Measurements from ENCODE around the gene RIPPLY3.
A peak's percentile ranks its signal among the peaks of the same experiment; 100 is the strongest.
"Not testable (repeated sequence)": the region's sequence is repeated elsewhere in the genome, so short reads cannot be mapped to it uniquely, and the experiment has no call there.

RIPPLY3 gene

GRCh38 chr21:36999131-36999898 lies 7.2 kb upstream of the RIPPLY3 start:
- no peak overlapping the region for H3K4me3 ChIP-seq (ENCODE audit: low read depth, low read length)
- no peak overlapping the region for H3K27ac ChIP-seq (ENCODE audit: low read depth, low read length)
- H3K9ac ChIP-seq (ENCODE audit: low read length) = no peak overlapping the region
- no peaks in the 10 kb centered on the region for H3K36me3 ChIP-seq (ENCODE audit: control insufficient read depth, insufficient read depth, low read length)
- H3K9me3 ChIP-seq (ENCODE audit: control insufficient read depth, insufficient read depth, low read depth, low read length) = no peaks in the 10 kb centered on the region
- H3K4me1 ChIP-seq (ENCODE audit: control insufficient read depth, insufficient read depth, low read length) = no peaks in the 10 kb centered on the region
- H3K27me3 ChIP-seq (ENCODE audit: control insufficient read depth, insufficient read depth, low read length) = peaks cover 6% of the 10 kb centered on the region

GRCh38 chr21:37000381-37000780 lies 6.1 kb upstream of the RIPPLY3 start:
- no peak overlapping the region for H3K4me3 ChIP-seq (ENCODE audit: low read depth, low read length)
- peaks cover 13% of the 10 kb centered on the region for H3K27me3 ChIP-seq (ENCODE audit: control insufficient read depth, insufficient read depth, low read length)
- no peak overlapping the region for H3K9ac ChIP-seq (ENCODE audit: low read length)
- H3K4me1 ChIP-seq (ENCODE audit: control insufficient read depth, insufficient read depth, low read length) = no peaks in the 10 kb centered on the region
- no peaks in the 10 kb centered on the region for H3K36me3 ChIP-seq (ENCODE audit: control insufficient read depth, insufficient read depth, low read length)
- no peaks in the 10 kb centered on the region for H3K9me3 ChIP-seq (ENCODE audit: control insufficient read depth, insufficient read depth, low read depth, low read length)
- H3K27ac ChIP-seq (ENCODE audit: low read depth, low read length) = no peak overlapping the region

GRCh38 chr21:37001441-37001840 lies 5.1 kb upstream of the RIPPLY3 start:
- H3K4me3 ChIP-seq (ENCODE audit: low read depth, low read length) = no peak overlapping the region
- H3K9ac ChIP-seq (ENCODE audit: low read length) = no peak overlapping the region
- H3K9me3 ChIP-seq (ENCODE audit: control insufficient read depth, insufficient read depth, low read depth, low read length) = no peaks in the 10 kb centered on the region
- peaks cover 24% of the 10 kb centered on the region for H3K27me3 ChIP-seq (ENCODE audit: control insufficient read depth, insufficient read depth, low read length)
- H3K4me1 ChIP-seq (ENCODE audit: control insufficient read depth, insufficient read depth, low read length) = no peaks in the 10 kb centered on the region
- no peaks in the 10 kb centered on the region for H3K36me3 ChIP-seq (ENCODE audit: control insufficient read depth, insufficient read depth, low read length)
- no peak overlapping the region for H3K27ac ChIP-seq (ENCODE audit: low read depth, low read length)

- peaks cover 36% of the 10 kb centered on the region for H3K27me3 ChIP-seq (ENCODE audit: control insufficient read depth, insufficient read depth, low read length)
- not testable (repeated sequence) for H3K27ac ChIP-seq (ENCODE audit: low read depth, low read length); H3K9ac ChIP-seq (ENCODE audit: low read length); H3K4me3 ChIP-seq (ENCODE audit: low read depth, low read length); H3K36me3 ChIP-seq (ENCODE audit: control insufficient read depth, insufficient read depth, low read length); H3K4me1 ChIP-seq (ENCODE audit: control insufficient read depth, insufficient read depth, low read length); H3K9me3 ChIP-seq (ENCODE audit: control insufficient read depth, insufficient read depth, low read depth, low read length)
These were observed 3.7 kb upstream of the RIPPLY3 start for GRCh38 chr21:37002851-37003250.

GRCh38 chr21:37003917-37004316 lies 2.6 kb upstream of the RIPPLY3 start:
- not testable (repeated sequence) for H3K9me3 ChIP-seq (ENCODE audit: control insufficient read depth, insufficient read depth, low read depth, low read length); H3K4me1 ChIP-seq (ENCODE audit: control insufficient read depth, insufficient read depth, low read length); H3K27ac ChIP-seq (ENCODE audit: low read depth, low read length); H3K4me3 ChIP-seq (ENCODE audit: low read depth, low read length); H3K36me3 ChIP-seq (ENCODE audit: control insufficient read depth, insufficient read depth, low read length); H3K9ac ChIP-seq (ENCODE audit: low read length)
- H3K27me3 ChIP-seq (ENCODE audit: control insufficient read depth, insufficient read depth, low read length) = peaks cover 40% of the 10 kb centered on the region

GRCh38 chr21:37005548-37006485 lies 685 bp upstream of the RIPPLY3 start:
- Histone ChIP-seq H3K36me3 (ENCODE audit: control insufficient read depth, insufficient read depth, low read length) (no peaks in the 10 kb centered on the region), H3K27ac (ENCODE audit: low read depth, low read length) (no peak overlapping the region), H3K4me1 (ENCODE audit: control insufficient read depth, insufficient read depth, low read length) (peaks cover 4% of the 10 kb centered on the region; the same call in 1 of the 2 replicates), H3K9ac (ENCODE audit: low read length) (peak overlapping the region; percentile 27), H3K9me3 (ENCODE audit: control insufficient read depth, insufficient read depth, low read depth, low read length) (no peaks in the 10 kb centered on the region), H3K27me3 (ENCODE audit: control insufficient read depth, insufficient read depth, low read length) (peaks cover 47% of the 10 kb centered on the region), H3K4me3 (ENCODE audit: low read depth, low read length) (peak overlapping the region; percentile 70)

- Histone ChIP-seq H3K9me3 (ENCODE audit: control insufficient read depth, insufficient read depth, low read depth, low read length) (no peaks in the 10 kb centered on the region), H3K4me3 (ENCODE audit: low read depth, low read length) (no peak overlapping the region), H3K9ac (ENCODE audit: low read length) (no peak overlapping the region), H3K36me3 (ENCODE audit: control insufficient read depth, insufficient read depth, low read length) (no peaks in the 10 kb centered on the region), H3K27me3 (ENCODE audit: control insufficient read depth, insufficient read depth, low read length) (peaks cover 45% of the 10 kb centered on the region), H3K4me1 (ENCODE audit: control insufficient read depth, insufficient read depth, low read length) (peaks cover 4% of the 10 kb centered on the region; the same call in 1 of the 2 replicates), H3K27ac (ENCODE audit: low read depth, low read length) (no peak overlapping the region)
These were observed 2.2 kb downstream of the RIPPLY3 start for GRCh38 chr21:37008724-37009123.

- no peak overlapping the region for H3K9ac ChIP-seq (ENCODE audit: low read length)
- H3K27me3 ChIP-seq (ENCODE audit: control insufficient read depth, insufficient read depth, low read length) = peaks cover 39% of the 10 kb centered on the region
- H3K9me3 ChIP-seq (ENCODE audit: control insufficient read depth, insufficient read depth, low read depth, low read length) = no peaks in the 10 kb centered on the region
- peak overlapping the region; percentile 49 for H3K4me3 ChIP-seq (ENCODE audit: low read depth, low read length)
- H3K27ac ChIP-seq (ENCODE audit: low read depth, low read length) = no peak overlapping the region
- peaks cover 4% of the 10 kb centered on the region; the same call in 1 of the 2 replicates for H3K4me1 ChIP-seq (ENCODE audit: control insufficient read depth, insufficient read depth, low read length)
- no peaks in the 10 kb centered on the region for H3K36me3 ChIP-seq (ENCODE audit: control insufficient read depth, insufficient read depth, low read length)
These were observed 3.3 kb downstream of the RIPPLY3 start for GRCh38 chr21:37009740-37010341.

- H3K4me3 ChIP-seq (ENCODE audit: low read depth, low read length) = no peak overlapping the region
- H3K9me3 ChIP-seq (ENCODE audit: control insufficient read depth, insufficient read depth, low read depth, low read length) = no peaks in the 10 kb centered on the region
- H3K27me3 ChIP-seq (ENCODE audit: control insufficient read depth, insufficient read depth, low read length) = no peaks in the 10 kb centered on the region
- H3K9ac ChIP-seq (ENCODE audit: low read length) = no peak overlapping the region
- H3K36me3 ChIP-seq (ENCODE audit: control insufficient read depth, insufficient read depth, low read length) = no peaks in the 10 kb centered on the region
- H3K4me1 ChIP-seq (ENCODE audit: control insufficient read depth, insufficient read depth, low read length) = no peaks in the 10 kb centered on the region
- H3K27ac ChIP-seq (ENCODE audit: low read depth, low read length) = no peak overlapping the region
These were observed 11.6 kb downstream of the RIPPLY3 start for GRCh38 chr21:37017951-37018679.

GRCh38 chr21:37026499-37026898 lies 20.0 kb downstream of the RIPPLY3 start:
- no peaks in the 10 kb centered on the region for H3K4me1 ChIP-seq (ENCODE audit: control insufficient read depth, insufficient read depth, low read length)
- H3K36me3 ChIP-seq (ENCODE audit: control insufficient read depth, insufficient read depth, low read length) = no peaks in the 10 kb centered on the region
- H3K27ac ChIP-seq (ENCODE audit: low read depth, low read length) = no peak overlapping the region

More at GRCh38 chr21:37026499-37026898, 20.0 kb downstream of the RIPPLY3 start:
- Histone ChIP-seq H3K4me3 (ENCODE audit: low read depth, low read length) (no peak overlapping the region), H3K27me3 (ENCODE audit: control insufficient read depth, insufficient read depth, low read length) (no peaks in the 10 kb centered on the region; the same call in 1 of the 2 replicates), H3K9ac (ENCODE audit: low read length) (no peak overlapping the region), H3K9me3 (ENCODE audit: control insufficient read depth, insufficient read depth, low read depth, low read length) (no peaks in the 10 kb centered on the region)

Measured in HUES6 (cell line).